ENCODE data around the gene UBXN6.

GRCh38 chr19:4502282-4503131 is 44.9 kb upstream of the UBXN6 start:
- no peak for TF ChIP-seq CTCF (IDR thresholded peaks at IDR 0.05; ENCODE audit: insufficient read depth, low read depth, low read length)
- no peak for TF ChIP-seq EZH2 (IDR thresholded peaks at IDR 0.05; ENCODE audit: insufficient read depth, low read length)
